Measurements from ENCODE around the gene ACSL5.

DNA sequence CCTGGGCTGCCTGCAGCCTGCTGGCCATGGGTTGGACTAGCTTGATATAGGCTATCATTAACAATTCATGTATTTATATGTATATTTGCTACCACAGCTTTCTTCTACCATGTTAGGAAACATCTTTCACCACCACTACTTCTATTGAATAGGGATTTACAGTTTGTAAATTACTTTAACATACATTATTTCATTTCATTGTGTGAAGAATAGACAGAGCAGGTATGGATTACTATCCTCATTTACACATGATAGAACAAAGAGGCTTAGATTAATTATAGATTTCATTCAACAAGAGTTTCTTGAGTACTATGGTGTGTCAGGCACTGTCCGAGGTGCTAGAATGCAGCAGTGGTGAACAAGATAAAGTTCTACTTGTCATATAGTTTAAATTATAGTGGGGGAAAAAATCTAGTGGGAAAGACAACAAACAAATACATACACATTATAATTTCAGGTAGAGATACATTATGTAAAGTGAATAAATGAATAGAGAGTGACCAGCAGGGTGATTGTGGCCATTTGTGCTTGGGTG is 93.7 kb downstream of the ACSL5 start:
- no peak for TF ChIP-seq POLR2A (IDR thresholded peaks at IDR 0.05)
- TF ChIP-seq, protein P1, sequence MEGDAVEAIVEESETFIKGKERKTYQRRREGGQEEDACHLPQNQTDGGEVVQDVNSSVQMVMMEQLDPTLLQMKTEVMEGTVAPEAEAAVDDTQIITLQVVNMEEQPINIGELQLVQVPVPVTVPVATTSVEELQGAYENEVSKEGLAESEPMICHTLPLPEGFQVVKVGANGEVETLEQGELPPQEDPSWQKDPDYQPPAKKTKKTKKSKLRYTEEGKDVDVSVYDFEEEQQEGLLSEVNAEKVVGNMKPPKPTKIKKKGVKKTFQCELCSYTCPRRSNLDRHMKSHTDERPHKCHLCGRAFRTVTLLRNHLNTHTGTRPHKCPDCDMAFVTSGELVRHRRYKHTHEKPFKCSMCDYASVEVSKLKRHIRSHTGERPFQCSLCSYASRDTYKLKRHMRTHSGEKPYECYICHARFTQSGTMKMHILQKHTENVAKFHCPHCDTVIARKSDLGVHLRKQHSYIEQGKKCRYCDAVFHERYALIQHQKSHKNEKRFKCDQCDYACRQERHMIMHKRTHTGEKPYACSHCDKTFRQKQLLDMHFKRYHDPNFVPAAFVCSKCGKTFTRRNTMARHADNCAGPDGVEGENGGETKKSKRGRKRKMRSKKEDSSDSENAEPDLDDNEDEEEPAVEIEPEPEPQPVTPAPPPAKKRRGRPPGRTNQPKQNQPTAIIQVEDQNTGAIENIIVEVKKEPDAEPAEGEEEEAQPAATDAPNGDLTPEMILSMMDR (IDR thresholded peaks at IDR 0.05): no peak

All from lower leg skin (tissue), 3 donors.